OCI-M2 (cell line): ENCODE data around the gene OCLN.
"Not testable (repeated sequence)": the region's sequence is repeated elsewhere in the genome, so short reads cannot be mapped to it uniquely, and the experiment has no call there.

Experiments
- DNase-seq: peaks from one replicate; lab custom pipeline; 2025; ENCODE audit not compliant: unreplicated experiment; lab: John Stamatoyannopoulos, UW

The OCLN gene, protein sequence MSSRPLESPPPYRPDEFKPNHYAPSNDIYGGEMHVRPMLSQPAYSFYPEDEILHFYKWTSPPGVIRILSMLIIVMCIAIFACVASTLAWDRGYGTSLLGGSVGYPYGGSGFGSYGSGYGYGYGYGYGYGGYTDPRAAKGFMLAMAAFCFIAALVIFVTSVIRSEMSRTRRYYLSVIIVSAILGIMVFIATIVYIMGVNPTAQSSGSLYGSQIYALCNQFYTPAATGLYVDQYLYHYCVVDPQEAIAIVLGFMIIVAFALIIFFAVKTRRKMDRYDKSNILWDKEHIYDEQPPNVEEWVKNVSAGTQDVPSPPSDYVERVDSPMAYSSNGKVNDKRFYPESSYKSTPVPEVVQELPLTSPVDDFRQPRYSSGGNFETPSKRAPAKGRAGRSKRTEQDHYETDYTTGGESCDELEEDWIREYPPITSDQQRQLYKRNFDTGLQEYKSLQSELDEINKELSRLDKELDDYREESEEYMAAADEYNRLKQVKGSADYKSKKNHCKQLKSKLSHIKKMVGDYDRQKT

DNA sequence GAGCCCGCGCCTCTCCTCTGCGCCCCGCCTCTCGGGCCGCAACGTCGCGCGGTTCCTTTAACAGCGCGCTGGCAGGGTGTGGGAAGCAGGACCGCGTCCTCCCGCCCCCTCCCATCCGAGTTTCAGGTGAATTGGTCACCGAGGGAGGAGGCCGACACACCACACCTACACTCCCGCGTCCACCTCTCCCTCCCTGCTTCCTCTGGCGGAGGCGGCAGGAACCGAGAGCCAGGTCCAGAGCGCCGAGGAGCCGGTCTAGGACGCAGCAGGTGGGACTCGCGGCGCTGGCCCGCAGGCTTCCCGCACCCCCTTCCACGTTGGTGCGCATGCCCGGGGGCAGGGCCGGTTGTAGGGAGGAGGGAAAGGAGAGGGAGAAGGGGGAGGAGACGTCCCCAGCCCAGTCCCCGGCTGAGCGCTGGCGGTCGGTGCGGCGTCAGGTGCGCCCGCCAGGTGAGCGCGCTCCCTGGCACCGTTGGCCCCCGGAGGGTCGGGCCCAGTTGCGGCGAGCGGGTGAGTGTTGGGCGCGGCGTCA lies at the start of gene OCLN:
TSS of gene OCLN (plus strand) at position 400 of the 532 bp plus-strand sequence. CDS start 11,455 bp downstream, outside the sequence.
- DNase-seq, result no peak

DNA sequence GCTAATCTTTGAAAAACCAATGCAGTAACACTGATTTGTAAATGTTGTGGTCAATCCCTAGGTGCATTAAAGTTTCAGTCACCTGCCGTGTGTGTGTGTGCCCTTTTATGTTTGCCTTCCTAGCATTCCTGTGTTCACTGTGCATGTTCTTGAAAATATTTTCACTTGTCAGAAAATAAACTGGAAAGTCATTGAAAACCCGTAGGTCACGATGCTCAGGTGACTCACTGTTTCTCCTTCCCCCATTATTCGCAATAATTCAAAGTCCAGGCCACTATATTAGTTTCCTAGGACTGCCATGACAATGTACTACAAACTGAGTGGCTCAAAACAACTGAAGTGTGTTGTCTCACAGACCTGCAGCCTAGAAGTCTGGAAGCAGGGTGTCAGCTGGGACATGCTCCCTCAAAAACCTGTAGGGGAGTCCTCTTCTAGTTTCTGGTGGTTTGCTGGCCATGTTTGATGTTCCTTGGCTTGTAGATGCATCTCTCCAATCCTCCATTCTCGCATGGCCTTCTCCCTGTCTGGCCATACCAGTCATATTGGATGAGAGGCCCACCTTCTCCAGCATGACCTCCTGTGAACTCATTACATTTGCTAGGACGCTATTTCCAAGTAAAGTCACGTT lies 48.3 kb upstream of the OCLN start:
- no peak for DNase-seq

DNA sequence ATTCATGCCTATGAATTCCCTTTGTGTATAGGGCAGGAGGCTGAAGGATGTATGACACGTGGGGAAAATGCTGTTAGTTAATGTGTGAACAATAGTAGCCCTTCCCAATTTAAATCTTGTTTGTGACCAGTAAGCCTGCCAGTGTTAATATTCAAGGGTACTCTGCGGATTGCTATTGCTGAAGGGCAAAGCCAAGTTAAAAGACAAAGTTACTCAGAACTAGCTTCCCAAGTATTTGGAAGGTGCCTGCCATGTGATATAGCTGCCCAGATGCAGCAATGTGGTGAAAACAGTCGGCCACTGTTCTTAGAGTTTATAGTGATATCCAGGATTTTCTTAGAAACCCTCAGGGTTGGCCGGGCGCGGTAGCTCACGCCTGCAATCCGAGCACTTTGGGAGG lies 43.1 kb upstream of the OCLN start:
- DNase-seq, result no peak

DNA sequence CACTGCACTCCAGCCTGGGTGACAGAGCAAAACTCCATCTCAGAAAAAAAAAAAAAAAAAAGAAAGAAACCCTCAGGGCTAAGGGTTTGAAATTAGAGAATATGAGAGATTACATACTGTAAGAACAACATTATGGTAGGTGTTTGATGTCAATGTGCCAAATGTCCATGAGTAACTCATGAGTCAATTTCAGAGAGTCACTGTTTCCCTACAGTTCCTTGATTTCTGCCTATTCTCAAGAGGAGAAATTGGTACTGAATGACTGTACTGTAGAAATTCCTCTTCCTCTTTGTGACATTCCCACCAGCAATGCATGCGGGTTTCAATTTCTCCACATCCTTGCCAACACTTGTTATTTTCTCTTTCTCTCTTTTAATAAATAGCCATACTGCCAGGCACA lies 42.5 kb upstream of the OCLN start:
- DNase-seq, result no peak

DNA sequence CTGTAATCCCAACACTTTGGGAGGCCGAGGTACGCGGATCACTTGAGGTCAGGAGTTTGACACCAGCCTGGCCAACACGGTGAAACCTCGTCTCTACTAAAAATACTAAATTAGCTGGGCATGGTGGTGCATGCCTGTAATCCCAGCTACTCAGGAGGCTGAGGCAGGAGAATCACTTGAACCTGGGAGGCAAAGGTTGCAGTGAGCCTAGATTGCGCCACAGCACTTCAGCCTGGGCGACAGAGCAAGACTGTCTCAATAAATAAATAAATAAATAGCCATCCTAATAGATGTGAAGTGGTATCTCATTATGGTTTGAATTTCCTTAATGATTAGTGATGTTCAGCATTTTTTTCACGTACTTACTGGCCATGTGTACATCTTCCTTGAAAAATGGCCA lies 42.1 kb upstream of the OCLN start:
- not testable (repeated sequence) for DNase-seq

DNA sequence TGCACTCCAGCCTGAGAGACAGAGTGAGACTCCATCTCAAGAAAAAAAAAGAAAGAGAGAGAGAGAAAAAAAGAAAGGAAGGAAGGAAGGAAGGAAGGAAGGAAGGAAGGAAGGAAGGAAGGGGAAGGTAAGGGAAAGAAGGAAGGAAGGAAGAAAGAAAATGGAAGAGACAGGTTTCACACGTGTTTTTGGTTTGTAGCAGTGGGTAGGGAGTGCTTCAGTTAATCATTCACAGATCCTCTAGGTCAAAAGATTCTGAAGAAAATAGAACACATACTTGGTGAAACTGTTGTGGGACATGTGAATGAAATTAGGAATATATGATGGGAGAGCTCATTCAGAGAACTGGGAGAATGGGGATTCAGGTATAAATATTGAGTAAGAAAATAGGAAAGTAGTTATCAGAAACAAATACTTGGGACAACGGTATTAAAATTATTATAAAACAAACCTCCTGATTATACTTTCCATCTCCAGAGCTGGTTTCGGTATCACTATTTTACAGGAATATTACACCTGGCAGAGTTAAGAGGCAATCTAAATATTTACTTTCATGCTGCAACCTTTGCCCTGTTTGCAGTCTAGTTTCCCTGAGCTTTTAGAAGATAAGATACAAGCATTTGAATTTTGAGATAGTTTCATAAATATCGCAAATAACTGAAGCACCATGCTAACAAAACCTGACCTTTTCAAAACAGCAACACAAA lies 40.5 kb upstream of the OCLN start:
- no peak for DNase-seq

DNA sequence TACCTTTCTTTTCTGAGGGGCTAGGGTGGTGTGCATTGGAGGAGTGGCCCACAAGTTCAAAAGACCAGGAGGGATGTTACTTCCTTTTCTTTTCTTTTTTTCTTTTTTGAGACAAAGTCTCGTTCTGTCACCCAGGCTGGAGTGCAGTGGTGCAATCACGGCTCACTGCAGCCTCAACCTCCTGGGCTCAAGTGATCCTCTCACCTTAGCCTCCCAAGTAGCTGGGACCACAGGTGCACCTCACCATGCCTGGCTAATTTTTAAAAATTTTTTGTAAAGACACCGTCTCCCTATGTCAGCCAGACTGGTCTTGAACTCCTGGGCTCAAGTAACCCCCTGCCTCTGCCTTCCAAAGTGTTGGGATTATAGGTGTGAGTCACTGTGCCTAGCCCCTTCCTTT lies 39.1 kb upstream of the OCLN start:
- not testable (repeated sequence) for DNase-seq

DNA sequence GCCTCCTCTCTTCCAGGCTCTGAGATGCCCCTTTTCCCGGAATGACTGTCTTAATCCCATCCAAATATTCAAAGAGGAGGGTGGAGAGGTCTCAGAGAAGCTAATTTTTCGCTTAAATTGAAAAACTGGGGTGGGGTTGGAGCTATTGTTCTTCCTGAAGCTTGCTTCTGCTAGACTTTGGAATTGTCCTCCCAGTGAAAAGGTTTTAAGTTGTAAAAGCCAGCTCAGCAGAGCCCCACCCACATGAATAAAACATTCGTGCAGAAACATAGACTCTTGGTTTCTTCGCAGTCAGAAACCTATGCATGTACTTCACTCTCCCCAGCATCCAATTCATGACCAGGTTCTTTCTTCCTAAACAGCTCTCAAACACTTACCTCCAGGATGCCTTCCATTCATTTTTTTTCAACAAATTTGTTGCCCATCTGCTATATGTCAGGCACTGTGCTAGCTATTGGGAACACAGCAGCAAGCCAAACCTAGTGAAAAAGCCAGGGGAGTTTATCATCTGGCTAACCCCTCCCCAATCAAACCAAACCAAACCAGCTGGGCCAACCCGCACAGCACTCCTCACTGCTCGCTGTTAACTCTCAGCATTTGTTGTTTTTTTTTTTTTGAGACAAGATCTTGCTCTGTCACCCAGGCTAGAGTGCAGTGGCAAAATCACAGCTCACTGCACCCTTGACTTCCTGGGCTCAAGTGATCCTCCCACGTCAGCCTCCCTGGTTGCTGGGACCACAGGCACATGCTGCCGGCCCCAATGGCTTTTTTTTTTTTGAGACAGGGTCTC lies 37.9 kb upstream of the OCLN start:
- no peak for DNase-seq

DNA sequence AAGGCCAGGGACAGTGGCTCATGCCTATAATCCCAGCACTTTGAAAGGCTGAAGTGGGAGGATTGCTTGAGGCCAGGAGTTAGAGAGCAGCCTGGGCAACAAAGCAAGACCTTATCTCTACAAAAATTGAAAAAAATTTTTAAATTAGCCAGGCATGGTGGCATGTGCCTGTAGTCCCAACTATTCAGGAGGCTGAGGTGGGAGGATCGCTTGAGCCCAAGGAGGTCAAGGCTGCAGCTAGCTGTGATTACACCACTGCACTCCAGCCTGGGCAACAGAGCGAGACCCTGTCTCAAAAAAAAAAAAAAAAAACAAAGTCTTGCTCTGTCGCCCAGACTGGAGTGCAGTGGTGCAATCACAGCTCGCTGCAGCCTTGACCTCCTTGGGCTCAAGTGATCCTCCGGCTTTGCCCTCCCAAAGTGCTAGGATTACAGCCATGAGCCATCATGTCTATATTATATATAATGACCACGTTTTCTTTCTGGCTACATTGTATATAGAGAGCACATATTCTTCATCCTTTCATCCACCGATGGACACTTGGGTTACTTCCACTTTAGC lies 37.1 kb upstream of the OCLN start:
- DNase-seq, result not testable (repeated sequence)

DNA sequence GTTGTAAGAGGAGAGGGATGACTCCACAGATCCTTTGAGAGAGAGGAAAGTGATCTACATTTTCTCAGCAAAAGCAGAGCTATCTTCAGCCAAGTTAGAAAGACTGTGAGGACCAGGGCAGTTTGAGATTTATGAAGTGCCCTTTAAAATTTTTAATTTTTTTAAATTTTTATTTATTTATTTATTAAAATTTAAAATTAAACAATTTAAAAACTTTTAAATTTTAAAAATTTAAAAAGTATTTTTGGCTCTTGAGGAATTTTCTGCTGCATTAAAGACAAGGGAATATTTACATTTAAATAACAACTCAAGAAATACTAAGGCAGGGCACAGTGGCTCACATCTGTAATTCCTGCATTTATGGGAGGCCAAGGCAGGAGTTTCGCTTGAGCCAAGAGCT lies 30.4 kb upstream of the OCLN start:
- no peak for DNase-seq

DNA sequence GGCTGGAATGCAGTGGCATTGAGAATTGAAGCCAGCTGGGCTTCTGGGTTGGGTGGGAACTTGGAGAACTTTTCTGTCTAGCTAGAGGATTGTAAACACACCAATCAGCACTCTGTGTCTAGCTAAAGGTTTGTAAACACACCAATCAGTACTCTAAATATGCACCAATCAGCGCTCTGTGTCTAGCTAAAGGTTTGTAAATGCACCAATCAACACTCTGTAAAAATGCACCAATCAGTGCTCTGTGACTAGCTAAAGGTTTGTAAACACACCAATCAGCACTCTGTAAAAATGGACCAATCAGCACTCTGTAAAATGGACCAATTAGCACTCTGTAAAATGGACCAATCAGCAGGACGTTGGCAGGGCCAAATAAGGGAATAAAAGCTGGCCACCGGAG lies 26.2 kb upstream of the OCLN start:
- DNase-seq, result not testable (repeated sequence)

DNA sequence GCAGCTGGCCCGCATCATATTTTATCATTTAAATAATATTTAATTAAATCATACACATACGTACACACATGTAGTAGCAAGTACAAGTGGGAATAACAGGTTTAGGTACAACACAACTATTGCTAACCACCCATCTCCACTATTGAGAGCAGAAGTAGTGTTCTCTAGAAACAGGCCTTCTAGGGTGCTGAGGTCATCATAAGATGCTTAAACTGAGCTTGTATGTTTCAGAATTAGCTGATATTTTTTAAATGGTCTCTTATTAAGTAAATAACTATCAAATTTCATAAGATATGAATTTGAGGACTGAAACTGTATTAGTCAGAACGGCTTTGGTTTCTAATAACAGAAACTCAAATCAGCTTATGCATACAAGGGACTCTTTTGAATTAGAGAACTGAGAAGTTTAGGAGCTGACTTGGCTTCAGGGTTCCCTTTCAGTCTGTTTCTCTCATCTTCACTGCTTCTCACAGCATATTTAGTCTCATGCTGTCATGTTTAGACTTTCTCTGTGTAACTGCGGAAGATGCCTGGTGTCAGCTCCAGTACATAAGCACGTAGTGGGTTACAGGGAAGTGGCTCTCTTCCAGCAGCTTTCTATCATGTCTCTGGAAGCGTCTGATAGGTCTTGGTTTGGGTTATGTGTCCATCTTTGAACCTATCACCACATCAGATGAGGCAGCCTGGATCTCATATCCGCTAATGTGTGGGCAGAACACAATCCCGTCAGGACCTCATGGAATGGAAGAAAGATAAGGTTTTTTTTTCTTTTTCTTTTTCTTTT lies 25.0 kb upstream of the OCLN start:
- no peak for DNase-seq

DNA sequence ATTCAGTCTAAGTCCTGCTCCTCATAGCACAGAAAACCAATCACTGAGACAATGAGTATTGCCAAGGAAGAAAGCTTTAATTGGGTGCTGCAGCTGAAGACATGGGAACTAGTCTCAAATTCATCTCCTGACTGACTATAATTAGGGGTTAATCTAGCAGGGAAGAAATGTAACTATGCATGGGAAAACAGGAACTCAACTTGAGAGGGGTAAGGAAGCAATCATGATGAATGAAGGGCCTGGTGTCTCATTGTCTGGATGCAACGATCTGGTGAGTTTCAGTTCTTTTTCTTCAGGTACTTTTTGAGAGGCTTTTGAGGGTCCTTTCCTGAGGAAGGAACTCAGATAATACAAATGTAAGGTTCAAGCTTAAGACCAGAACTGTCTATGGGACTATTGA lies 24.0 kb upstream of the OCLN start:
- DNase-seq, result no peak

DNA sequence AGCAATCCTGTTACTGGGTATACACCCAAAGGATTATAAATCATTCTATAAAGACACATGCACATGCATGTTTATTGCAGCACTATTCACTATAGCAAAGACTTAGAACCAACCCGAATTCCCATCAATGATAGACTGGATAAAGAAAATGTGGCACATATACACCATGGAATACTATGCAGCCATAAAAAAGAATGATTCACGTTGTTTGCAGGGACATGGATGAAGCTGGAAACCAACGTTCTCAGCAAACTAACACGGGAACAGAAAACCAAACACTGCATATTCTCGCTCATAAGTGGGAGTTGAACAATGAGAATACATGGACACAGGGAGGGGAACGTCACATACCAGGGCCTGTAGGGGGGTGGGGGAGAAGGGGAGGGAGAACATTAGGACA lies 21.1 kb upstream of the OCLN start:
- not testable (repeated sequence) for DNase-seq

DNA sequence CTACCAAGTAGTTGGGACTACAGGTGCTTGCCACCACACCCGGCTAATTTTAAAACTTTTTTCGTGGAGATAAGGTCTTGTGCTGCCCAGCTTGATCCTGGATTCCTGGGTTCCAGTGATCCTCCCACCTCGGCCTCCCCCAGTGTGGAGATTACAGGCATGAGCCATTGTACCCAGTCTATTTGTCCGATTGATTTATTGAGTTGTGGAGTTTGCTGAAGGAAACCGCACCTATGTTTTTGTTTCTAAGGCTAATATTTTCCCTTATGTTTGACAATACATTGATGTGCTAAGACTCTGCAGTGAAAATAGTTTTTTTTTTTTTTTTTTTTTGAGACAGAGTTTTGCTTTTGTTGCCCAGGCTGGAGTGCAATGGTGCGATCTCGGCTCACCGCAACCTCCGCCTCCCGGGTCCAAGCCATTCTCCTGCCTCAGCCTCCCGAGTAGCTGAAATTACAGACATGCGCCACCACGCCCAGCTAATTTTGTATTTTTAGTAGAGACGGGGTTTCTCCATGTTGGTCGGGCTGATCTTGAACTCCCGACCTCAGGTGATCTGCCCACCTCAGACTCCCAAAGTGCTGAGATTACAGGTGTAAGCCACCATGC lies 20.0 kb upstream of the OCLN start:
- DNase-seq, result not testable (repeated sequence)

DNA sequence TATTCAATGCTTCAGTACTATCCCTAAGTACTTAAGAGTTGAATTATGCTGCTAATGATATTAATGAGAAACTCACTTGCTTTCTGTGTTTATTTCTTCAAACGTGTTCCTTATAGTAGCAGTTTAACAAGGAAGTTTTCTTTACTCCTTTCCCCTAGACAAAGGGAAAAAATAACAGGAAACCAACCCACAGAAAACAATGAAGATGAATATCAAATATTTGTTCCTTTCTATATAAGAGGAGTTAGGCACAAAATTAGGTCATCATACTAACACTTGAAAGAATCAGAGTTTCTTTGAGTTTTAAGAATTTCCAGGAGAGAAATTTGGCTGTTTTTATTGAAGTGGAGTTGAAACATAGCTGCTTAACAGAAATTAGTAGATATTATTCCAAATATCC lies 15.4 kb upstream of the OCLN start:
- DNase-seq, result no peak

DNA sequence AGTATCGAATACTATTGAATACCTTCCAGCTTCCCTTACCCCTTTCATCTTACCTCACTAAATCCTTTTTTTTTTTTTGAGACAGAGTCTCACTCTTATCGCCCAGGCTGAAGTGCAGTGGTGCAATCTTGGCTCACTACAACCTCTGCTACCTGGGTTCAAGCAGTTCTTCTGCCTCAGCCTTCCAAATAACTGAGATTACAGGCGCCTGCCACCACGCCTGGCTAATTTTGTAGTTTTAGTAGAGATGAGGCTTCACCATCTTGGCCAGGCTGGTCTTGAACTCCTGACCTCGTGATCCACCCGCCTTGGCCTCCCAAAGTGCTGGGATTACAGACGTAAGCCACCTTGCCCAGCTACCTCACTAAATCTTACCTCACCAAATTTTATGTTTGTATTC lies 14.3 kb upstream of the OCLN start:
- not testable (repeated sequence) for DNase-seq

DNA sequence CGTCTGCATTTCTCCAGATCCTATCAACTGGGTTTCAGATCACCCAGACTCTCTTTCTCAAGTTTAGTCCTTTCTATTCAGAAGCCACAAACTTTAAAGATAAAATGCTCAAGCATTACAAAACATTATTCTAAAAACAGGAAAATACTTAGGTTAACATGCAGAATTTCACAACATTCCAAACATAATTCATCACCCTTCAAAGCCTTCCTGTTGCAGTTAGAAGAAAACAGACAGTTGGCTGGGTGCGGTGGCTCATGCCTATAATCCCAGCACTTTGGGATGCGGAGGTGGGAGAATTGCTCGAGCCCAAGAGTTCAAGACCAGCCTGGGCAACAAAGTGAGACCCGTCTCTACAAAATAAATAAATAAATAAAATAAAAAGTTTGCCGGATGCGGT lies 7.7 kb upstream of the OCLN start:
- DNase-seq, result no peak

DNA sequence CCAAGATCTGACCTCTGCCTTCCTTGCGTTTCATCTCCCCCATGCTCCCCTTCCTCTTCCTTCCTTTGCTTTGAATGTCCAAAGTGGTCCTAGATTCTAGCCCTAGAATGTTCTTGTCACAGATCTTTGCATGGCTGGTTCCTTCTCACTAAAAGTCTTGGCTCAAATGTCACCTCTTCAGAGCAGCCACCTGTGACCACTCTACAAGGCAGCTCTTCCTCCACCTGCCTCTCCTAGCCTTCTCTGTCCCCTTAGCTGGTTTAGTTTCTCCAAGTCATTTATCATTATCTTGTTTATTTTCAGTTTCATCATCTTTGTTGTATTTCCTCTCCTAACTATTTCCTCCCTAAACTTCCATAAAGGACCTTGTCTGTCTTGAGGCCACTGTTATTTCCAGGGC lies 7.1 kb upstream of the OCLN start:
- no peak for DNase-seq
